ENCODE measurements around the gene RAB27B.

Gene RAB27B

GRCh38 chr18:54872681-54873080, 44.4 kb downstream of the RAB27B start:
- no peak for DNase-seq

- no peak for DNase-seq
These were observed 45.6 kb downstream of the RAB27B start for GRCh38 chr18:54873884-54874255.

- DNase-seq, result no peak
These were observed 46.8 kb downstream of the RAB27B start for GRCh38 chr18:54875063-54875462.

- DNase-seq, result no peak
These were observed 48.8 kb downstream of the RAB27B start for GRCh38 chr18:54877076-54877475.

DNA sequence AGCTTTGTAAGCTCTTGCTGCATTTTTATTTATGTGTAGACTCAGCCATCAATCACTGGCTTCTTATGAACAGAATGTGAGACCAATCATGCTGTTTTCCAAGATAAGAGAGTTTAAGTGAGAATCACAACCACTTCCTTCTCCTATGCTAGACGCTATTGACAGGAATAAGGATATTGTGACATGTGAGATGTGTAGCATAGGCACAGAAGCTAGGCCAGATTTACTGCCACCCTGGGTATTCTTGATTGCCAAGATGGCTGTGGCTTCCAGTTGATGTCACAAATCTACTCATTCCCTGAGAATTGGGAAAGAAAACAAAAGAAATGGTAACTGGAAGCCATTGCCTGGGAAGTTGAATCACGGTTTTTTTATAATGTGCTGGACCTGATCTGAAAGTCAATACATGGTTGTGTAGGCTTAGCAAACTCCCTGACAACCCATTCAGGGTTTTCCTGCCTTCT, 49.9 kb downstream of the RAB27B start:
- no peak for DNase-seq

- no peak for DNase-seq
These were observed 50.5 kb downstream of the RAB27B start for GRCh38 chr18:54878659-54879358.

DNA sequence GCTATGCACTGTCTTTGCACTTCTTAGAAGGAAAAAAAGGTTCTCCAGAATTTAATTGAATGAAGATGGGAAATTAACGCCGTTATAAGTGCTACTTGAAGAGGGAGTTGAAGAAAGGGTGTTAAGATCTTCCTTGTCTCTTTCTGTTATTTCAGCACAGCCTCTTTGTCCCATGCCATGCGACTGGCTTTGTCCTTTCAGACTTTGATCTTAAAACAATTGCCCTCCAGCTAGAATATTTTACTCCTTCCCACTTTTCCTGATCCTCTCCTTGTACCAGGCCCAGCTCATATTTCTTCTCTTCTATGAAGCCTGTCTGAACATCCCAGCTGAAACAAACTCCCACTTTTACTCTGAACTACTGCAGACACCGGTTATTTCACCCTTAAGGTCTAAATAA, 51.4 kb downstream of the RAB27B start:
- DNase-seq, result no peak

- no peak for DNase-seq
These were observed 52.3 kb downstream of the RAB27B start for GRCh38 chr18:54880395-54881105.

- DNase-seq, result no peak
These were observed 53.0 kb downstream of the RAB27B start for GRCh38 chr18:54881229-54881768.

GRCh38 chr18:54882318-54882717, 54.0 kb downstream of the RAB27B start:
- no peak for DNase-seq

- no peak for DNase-seq
These were observed 55.7 kb downstream of the RAB27B start for GRCh38 chr18:54883816-54884604.

DNA sequence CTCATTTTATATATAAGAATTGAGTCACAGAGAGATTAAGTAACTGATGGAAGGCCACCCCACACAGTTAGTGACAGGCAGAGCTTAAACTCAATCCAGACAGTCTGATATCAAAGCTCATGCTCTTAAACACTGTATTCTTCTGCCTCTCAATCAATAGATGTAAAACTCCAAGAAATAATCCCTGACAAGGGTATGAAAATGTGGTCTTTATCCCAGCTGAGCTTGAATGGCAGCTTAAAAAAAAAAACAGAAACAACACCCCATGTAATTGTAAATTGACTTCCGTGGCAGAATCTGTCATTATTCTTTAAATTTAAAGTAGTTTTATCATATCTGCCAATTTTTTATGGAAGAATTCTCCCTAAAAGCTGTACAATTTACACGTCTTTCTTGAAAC, 60.1 kb downstream of the RAB27B start:
- no peak for DNase-seq

- DNase-seq, result no peak
These were observed 60.7 kb downstream of the RAB27B start for GRCh38 chr18:54888933-54889332.

GRCh38 chr18:54899500-54899899, 71.2 kb downstream of the RAB27B start:
- no peak for DNase-seq

- DNase-seq, result no peak
These were observed 72.0 kb downstream of the RAB27B start for GRCh38 chr18:54900290-54900689.

DNA sequence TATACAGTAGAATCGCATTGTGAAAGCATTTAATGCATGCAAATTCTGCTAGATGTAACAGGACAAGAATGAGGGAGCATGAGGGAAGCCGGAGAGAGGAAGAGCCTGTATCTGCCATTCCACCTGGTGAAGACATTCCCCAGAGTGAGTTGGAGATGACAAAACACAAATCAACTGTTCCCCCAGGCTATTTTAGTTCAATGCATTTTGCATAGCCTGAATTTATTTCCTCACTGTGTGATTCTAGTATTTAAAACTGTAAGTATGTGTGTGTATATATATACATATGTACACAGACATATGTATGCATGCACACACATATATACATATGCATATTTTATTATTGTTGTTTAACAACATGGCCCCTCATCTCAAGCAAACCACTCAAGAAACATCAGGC, 76.3 kb downstream of the RAB27B start:
- DNase-seq, result no peak

GRCh38 chr18:54905629-54906028, 77.4 kb downstream of the RAB27B start:
- DNase-seq, result no peak

DNA sequence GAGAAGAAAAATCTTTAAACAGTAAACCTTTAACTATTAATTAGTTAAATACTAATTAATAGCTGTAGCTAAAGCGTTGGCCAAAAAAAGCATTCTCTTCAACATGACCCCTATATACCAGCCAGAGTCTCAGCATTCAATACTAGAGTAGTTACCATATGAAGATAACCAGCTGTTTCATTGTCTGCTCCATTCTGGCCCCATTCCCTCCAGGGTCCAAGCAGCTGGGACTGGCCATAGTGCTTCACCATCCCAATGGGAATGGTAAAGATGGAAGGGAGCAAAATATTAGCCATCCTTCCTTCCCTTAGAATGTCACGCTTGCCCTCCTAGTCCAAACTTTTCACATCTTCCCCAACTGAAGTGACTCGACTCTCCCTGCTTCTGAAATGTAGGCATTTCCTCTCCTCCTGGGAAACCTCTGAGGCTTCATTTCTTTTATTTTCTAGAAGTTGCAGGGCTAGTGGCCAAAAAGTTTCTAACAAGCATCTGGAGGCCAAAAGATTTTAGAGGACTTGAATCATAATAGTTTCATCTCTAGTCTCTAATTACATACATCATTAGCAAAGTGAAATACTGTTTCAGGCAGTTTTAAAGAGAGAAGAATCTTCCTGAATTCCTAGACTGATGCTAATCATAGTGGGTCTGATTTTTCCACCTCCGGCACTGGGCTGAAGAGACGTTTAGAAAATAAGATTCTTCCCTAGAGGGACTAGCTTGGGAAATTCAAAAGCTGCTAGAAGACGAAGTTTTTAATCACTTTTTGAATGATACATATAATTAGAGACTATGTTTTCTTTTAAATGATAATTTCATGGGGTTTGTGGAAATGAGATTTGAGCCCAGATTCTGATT, 78.3 kb downstream of the RAB27B start:
- DNase-seq, result no peak

DNA sequence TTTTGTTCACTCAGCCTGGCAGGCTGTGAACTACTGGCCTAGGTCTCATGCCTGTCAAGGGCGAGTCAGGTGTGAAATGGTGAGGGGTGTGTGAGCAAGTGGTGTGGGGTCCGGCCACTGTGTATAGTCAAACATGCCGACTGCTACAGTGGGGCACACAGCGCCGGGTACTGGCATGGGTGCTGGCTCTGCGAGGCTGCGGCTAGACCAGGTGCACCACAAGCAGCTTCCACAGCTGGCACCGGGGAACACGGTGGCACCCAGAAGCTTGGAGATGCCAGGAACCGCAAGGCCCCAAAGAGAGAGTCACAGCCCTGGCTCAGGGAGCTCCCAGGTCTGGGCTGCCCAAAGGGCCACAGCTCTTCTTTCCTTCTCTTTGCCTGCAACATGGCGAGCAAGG, 81.3 kb downstream of the RAB27B start:
- no peak for DNase-seq

- DNase-seq, result no peak
These were observed 82.1 kb downstream of the RAB27B start for GRCh38 chr18:54910161-54910919.

DNA sequence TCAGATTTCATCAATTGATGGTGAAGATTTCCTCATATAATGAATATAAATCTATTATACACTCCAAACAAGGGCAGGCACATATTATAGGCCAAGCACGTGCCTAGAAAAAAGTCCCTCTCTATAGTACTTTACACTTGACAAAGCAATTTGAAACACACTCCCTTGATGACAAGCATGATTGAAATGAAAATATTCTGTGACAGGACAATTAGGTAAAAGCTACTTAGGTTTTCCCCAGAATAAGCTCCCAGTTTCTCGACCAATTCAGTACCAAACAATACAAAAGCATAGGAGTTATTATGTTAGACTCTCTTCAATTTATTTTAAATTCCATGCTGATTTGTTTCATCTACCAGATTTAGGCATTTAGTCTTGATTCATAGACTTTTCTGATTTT, 83.3 kb downstream of the RAB27B start:
- DNase-seq, result no peak

GRCh38 chr18:54914816-54915215, 86.5 kb downstream of the RAB27B start:
- no peak for DNase-seq
